HepG2 (cell line): Measurements from ENCODE around the gene REP15. TPM values are rescaled to one million over a fixed set of nuclear protein-coding genes. Genes with fewer than 3 reads are reported as not detected.

Experiments used
- GABPB1 ChIP-seq: IDR thresholded peaks from 2 replicates; pipeline ENCODE4 v1.6.1; 2016; ENCODE audit warnings: mild to moderate bottlenecking, missing genetic modification reagents, moderate library complexity, missing compliant biosample characterization
- GTF3A ChIP-seq: sonication (generic); formaldehyde crosslinking; conservative IDR thresholded peaks from 2 replicates; pipeline ENCODE4 v1.4.0; 2020; ENCODE audit warnings: mild to moderate bottlenecking, missing genetic modification reagents
- IKZF5 ChIP-seq: IDR thresholded peaks from 2 replicates; pipeline ENCODE4 v1.6.1; 2018; ENCODE audit warnings: missing genetic modification reagents, mild to moderate bottlenecking, missing compliant biosample characterization
- IRF2 ChIP-seq: IDR thresholded peaks from 2 replicates; pipeline ENCODE4 v1.6.1; 2018; ENCODE audit warnings: missing genetic modification reagents, missing compliant biosample characterization
- MAX ChIP-seq: IDR thresholded peaks from 2 replicates; pipeline ENCODE4 v1.6.1; 2012; ENCODE audit warnings: inconsistent platforms
- MYC ChIP-seq: sonication (generic); formaldehyde crosslinking; IDR thresholded peaks from 2 replicates; pipeline ENCODE4 v1.9.0; 2021; ENCODE audit warnings: missing genetic modification reagents, borderline replicate concordance
- NFAT5 ChIP-seq: sonication (generic); formaldehyde crosslinking; IDR thresholded peaks from 2 replicates; pipeline ENCODE4 v1.4.0; 2020; ENCODE audit warnings: missing genetic modification reagents
- NONO ChIP-seq, 2 experiments: fragments of 450-650 bp in 1 of 2; sonication (generic) in 1 of 2; formaldehyde crosslinking in 1 of 2; IDR thresholded peaks in 1 of 2; conservative IDR thresholded peaks in 1 of 2; 2 replicates each; pipeline versions ENCODE4 v1.6.1 to v1.8.0; 2017 to 2022; ENCODE audit warnings: mild to moderate bottlenecking in 1 of 2, missing genetic modification reagents in 1 of 2, moderate library complexity in 1 of 2
- NR2F6 ChIP-seq, 2 experiments: IDR thresholded peaks; 2 replicates each; pipeline ENCODE4 v1.6.1; 2016; ENCODE audit warnings: antibody characterized with exemption in 1 of 2, mild to moderate bottlenecking in 1 of 2
- PAXIP1 ChIP-seq: sonication (generic); formaldehyde crosslinking; conservative IDR thresholded peaks from 2 replicates; pipeline ENCODE4 v1.4.0; 2020; ENCODE audit warnings: mild to moderate bottlenecking, missing genetic modification reagents, moderate library complexity
- RXRA ChIP-seq: sonication (generic); formaldehyde crosslinking; IDR thresholded peaks from 2 replicates; pipeline ENCODE4 v1.5.1; 2020; ENCODE audit warnings: missing genetic modification reagents
- SKI ChIP-seq: fragments of 450-650 bp; IDR thresholded peaks from one replicate; pipeline ENCODE4 v1.6.1; 2018; ENCODE audit warnings: mild to moderate bottlenecking; ENCODE audit not compliant: partially characterized antibody
- STAG1 ChIP-seq: sonication (generic); formaldehyde crosslinking; IDR thresholded peaks from 2 replicates; pipeline ENCODE4 v1.4.0; 2020; ENCODE audit warnings: missing genetic modification reagents
- TEAD3 ChIP-seq: optimal IDR thresholded peaks from 2 replicates; pipeline ENCODE3; 2016; ENCODE audit warnings: borderline replicate concordance
- TFAP4 ChIP-seq: sonication (generic); IDR thresholded peaks from 2 replicates; pipeline ENCODE4 v1.6.1; 2016; ENCODE audit warnings: low read depth, borderline replicate concordance
- THAP11 ChIP-seq: IDR thresholded peaks from 2 replicates; pipeline ENCODE4 v1.6.1; 2016; ENCODE audit warnings: missing biosample characterization, missing genetic modification reagents
- YEATS2 ChIP-seq: sonication (generic); formaldehyde crosslinking; IDR thresholded peaks from 2 replicates; pipeline ENCODE4 v1.4.0; 2020; ENCODE audit warnings: missing genetic modification reagents, borderline replicate concordance
- ZNF792 ChIP-seq: IDR thresholded peaks from 2 replicates; pipeline ENCODE4 v1.6.1; 2016
- ZNF839 ChIP-seq: sonication (generic); formaldehyde crosslinking; IDR thresholded peaks from 2 replicates; pipeline ENCODE4 v1.4.0; 2020; ENCODE audit warnings: missing genetic modification reagents, mild to moderate bottlenecking, borderline replicate concordance
- polyA plus RNA-seq, 8 experiments: library from polyadenylated mRNA; depleted of rRNA in 3 of 8; stranded (reverse) in 7 of 8; unstranded in 1 of 8; fragments of >200 nt; fragmentation: Illumina TruSeq in 4 of 8; extraction: Trizol in 4 of 8; gene quantifications; 2 replicates each; pipeline versions ENCODE4 v1.2.1 to v1.2.3, GENCODE V29; 2011 to 2016; ENCODE audit warnings: low read depth in 4 of 8, missing spikeins in 1 of 8, mixed read lengths in 1 of 8; ENCODE audit not compliant: insufficient read depth in 1 of 8
- total RNA-seq, 5 experiments: library from RNA; depleted of rRNA; stranded (reverse); fragments of >200 nt; fragmentation: Illumina TruSeq; extraction: Trizol; gene quantifications; 2 replicates each; pipeline ENCODE4 v1.2.3, GENCODE V29; 2016; ENCODE audit warnings: low read depth in 1 of 5

REP15 gene
- total and polyA plus RNA-seq, 2 of the 13 experiments (the other 11 are each of a cell fraction or from before 2014, with no cell fraction given): 0.12 to 0.64 TPM

- TF ChIP-seq NONO (IDR thresholded peaks at IDR 0.05): no peak
- 0 out of 2 replicates have a peak, but pooled peaks have one; percentile 31 for TF ChIP-seq NONO (CRISPR knock-in tag; conservative IDR thresholded peaks at IDR 0.05)
- TF ChIP-seq MYC (CRISPR knock-in tag): peak; percentile 81; the same call in 1 of the 2 replicates
- TF ChIP-seq THAP11: peak; percentile 41; the same call in 1 of the 2 replicates
- TF ChIP-seq IKZF5 (CRISPR knock-in tag): peak; percentile 30; the same call in 1 of the 2 replicates
- TF ChIP-seq GTF3A (CRISPR knock-in tag): no peak
- 0 out of 2 replicates have a peak, but pooled peaks have one; percentile 17 for TF ChIP-seq YEATS2 (CRISPR knock-in tag)
- peak; percentile 53; the same call in 1 of the 2 replicates for TF ChIP-seq ZNF792 (CRISPR knock-in tag)
- TF ChIP-seq ZNF839 (CRISPR knock-in tag): no peak
- peak; percentile 9 for TF ChIP-seq SKI
- peak; percentile 56 for TF ChIP-seq RXRA (CRISPR knock-in tag)
- TF ChIP-seq GABPB1 (CRISPR knock-in tag): peak; percentile 28; the same call in 1 of the 2 replicates
- TF ChIP-seq STAG1 (CRISPR knock-in tag): peak; percentile 52
- TF ChIP-seq MAX: peak; percentile 82
- TF ChIP-seq TEAD3 (CRISPR knock-in tag): peak; percentile 58
- peak; percentile 52; the same call in 1 of the 2 replicates for TF ChIP-seq IRF2
- TF ChIP-seq NR2F6 (IDR thresholded peaks at IDR 0.05): 0 out of 2 replicates have a peak, but pooled peaks have one; percentile 14
- no peak; the same call in 1 of the 2 replicates for TF ChIP-seq NR2F6 (CRISPR knock-in tag; IDR thresholded peaks at IDR 0.05)
- TF ChIP-seq NFAT5: no peak
- TF ChIP-seq TFAP4: peak; percentile 20; the same call in 1 of the 2 replicates
- peak; percentile 76 for TF ChIP-seq PAXIP1 (CRISPR knock-in tag)
Observed at GRCh38 chr12:27705263-27705662, 9.0 kb downstream of the REP15 start (continued).
